Right atrium auricular region (tissue), 2 donors: ENCODE measurements around the gene NUB1. TPM values are rescaled to one million over a fixed set of nuclear protein-coding genes. Genes with fewer than 3 reads are reported as not detected.
A peak's percentile ranks its signal among the peaks of the same experiment; 100 is the strongest.

ENCODE experiments used
- DNase-seq: peaks from one replicate; pipeline ENCODE4 v3.0.0-alpha.2; 2019; ENCODE audit warnings: low spot score
- H3K27ac ChIP-seq, 2 donors: fragments of 200-600 bp; sonication (generic); 1 replicate in 1 of 2; 2 replicates in 1 of 2; pipeline ENCODE4 v1.5.1; 2016 to 2019
- H3K27me3 ChIP-seq, 2 donors: fragments of 200-600 bp; sonication (generic); one replicate each; pipeline versions ENCODE4 v1.5.1 to v1.6.0; 2017 to 2019
- H3K36me3 ChIP-seq: fragments of 200-600 bp; sonication (generic); one replicate; pipeline ENCODE4 v1.5.1; 2016
- H3K4me1 ChIP-seq, 2 donors: fragments of 200-600 bp; sonication (generic); one replicate each; pipeline versions ENCODE4 v1.5.1 to v1.6.0; 2017 to 2019
- H3K4me3 ChIP-seq, 2 donors: fragments of 200-600 bp; sonication (generic); 1 replicate in 1 of 2; 2 replicates in 1 of 2; pipeline ENCODE4 v1.5.1; 2017 to 2019; ENCODE audit warnings: mild to moderate bottlenecking in 1 of 2, moderate library complexity in 1 of 2
- H3K9me3 ChIP-seq, 2 donors: fragments of 200-600 bp; sonication (generic); one replicate each; pipeline ENCODE4 v1.5.1; 2019
- total RNA-seq, 2 donors: library from RNA; depleted of rRNA; stranded (reverse); fragments of >200 nt; gene quantifications; one replicate each; pipeline ENCODE4 v1.1.0, GENCODE V29; 2016
- TF ChIP-seq, protein P1 (sequence below), 2 donors: fragments of 200-600 bp; sonication (generic); IDR thresholded peaks; one replicate each; pipeline ENCODE4 v1.5.1; 2019; ENCODE audit warnings: antibody characterized with exemption in 2 of 2

The NUB1 gene
- total RNA-seq, 2 donors from 2014 or later, result 33.5 to 39.6 TPM

GRCh38 chr7:151337346-151337745 is 4.3 kb upstream of the NUB1 start:
- Histone ChIP-seq H3K27me3 (no peaks in the 10 kb centered on the region), H3K27ac (no peak overlapping the region), H3K9me3 (no peaks in the 10 kb centered on the region), H3K4me3 (no peak overlapping the region), H3K4me1 (peaks cover 0 to 10% of the 10 kb centered on the region in 2 donors), H3K36me3 (no peaks in the 10 kb centered on the region)
- DNase-seq, result no peak
- TF ChIP-seq, protein P1, sequence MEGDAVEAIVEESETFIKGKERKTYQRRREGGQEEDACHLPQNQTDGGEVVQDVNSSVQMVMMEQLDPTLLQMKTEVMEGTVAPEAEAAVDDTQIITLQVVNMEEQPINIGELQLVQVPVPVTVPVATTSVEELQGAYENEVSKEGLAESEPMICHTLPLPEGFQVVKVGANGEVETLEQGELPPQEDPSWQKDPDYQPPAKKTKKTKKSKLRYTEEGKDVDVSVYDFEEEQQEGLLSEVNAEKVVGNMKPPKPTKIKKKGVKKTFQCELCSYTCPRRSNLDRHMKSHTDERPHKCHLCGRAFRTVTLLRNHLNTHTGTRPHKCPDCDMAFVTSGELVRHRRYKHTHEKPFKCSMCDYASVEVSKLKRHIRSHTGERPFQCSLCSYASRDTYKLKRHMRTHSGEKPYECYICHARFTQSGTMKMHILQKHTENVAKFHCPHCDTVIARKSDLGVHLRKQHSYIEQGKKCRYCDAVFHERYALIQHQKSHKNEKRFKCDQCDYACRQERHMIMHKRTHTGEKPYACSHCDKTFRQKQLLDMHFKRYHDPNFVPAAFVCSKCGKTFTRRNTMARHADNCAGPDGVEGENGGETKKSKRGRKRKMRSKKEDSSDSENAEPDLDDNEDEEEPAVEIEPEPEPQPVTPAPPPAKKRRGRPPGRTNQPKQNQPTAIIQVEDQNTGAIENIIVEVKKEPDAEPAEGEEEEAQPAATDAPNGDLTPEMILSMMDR (IDR thresholded peaks at IDR 0.05), result no peak

- Histone ChIP-seq H3K4me1 (peaks cover 0 to 23% of the 10 kb centered on the region in 2 donors), H3K36me3 (no peaks in the 10 kb centered on the region), H3K4me3 (no peak overlapping the region), H3K27ac (no peak overlapping the region), H3K27me3 (no peaks in the 10 kb centered on the region), H3K9me3 (no peaks in the 10 kb centered on the region)
- TF ChIP-seq, protein P1 (IDR thresholded peaks at IDR 0.05), result no peak
- no peak for DNase-seq
Measured at GRCh38 chr7:151338809-151339208, 2.8 kb upstream of the NUB1 start.

GRCh38 chr7:151339651-151340382 is 1.8 kb upstream of the NUB1 start:
- Histone ChIP-seq H3K9me3 (no peaks in the 10 kb centered on the region), H3K27ac (no peak overlapping the region), H3K36me3 (no peaks in the 10 kb centered on the region), H3K4me1 (peaks cover 0 to 23% of the 10 kb centered on the region in 2 donors), H3K27me3 (no peaks in the 10 kb centered on the region), H3K4me3 (no peak overlapping the region)
- DNase-seq, result no peak
- TF ChIP-seq, protein P1 (IDR thresholded peaks at IDR 0.05), result no peak

DNA sequence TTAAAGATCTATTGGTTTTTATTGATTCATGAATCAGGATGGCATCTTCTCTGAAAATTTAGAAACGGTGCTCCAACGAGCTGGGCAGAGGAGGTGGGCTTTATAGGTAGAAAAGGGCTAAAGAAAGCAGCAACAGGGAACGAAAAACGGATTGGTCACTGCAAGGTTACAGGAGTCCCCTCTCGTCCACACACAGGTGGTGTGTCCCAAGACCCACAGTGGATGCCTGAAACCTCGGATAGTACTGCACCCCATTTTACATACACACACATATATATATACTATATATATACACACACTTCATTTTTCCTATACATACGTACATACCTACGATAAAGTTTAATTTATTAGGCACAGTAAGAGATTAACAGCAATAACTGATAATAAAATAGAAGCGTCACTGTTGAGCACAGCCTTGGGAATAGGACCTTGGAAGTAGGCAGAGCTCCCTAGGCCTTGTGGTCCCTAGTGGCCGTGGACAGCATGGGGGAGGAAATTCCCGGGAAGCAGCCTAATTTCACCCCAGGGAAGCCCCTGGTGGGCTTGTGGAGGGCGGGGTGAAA is 737 bp upstream of the NUB1 start:
- TF ChIP-seq, protein P1 (IDR thresholded peaks at IDR 0.05), result no peak
- Histone ChIP-seq H3K27ac (peak overlapping the region; percentile 62 to 80), H3K4me1 (peaks cover 0 to 23% of the 10 kb centered on the region in 2 donors), H3K4me3 (peak overlapping the region; percentile 6 to 99), H3K27me3 (no peaks in the 10 kb centered on the region), H3K36me3 (peaks cover 8% of the 10 kb centered on the region), H3K9me3 (no peaks in the 10 kb centered on the region)
- DNase-seq, result no peak

GRCh38 chr7:151342102-151342646 is 562 bp downstream of the NUB1 start:
- no peak for DNase-seq
- TF ChIP-seq, protein P1 (IDR thresholded peaks at IDR 0.05), result no peak
- Histone ChIP-seq H3K27me3 (no peaks in the 10 kb centered on the region), H3K4me3 (peak overlapping the region; percentile 99), H3K4me1 (peaks cover 0 to 29% of the 10 kb centered on the region in 2 donors), H3K27ac (peak overlapping the region; percentile 73 to 80), H3K36me3 (peaks cover 16% of the 10 kb centered on the region), H3K9me3 (no peaks in the 10 kb centered on the region)
